Activated T-cell treated with anti-CD3 and anti-CD28 coated beads, Interleukin-2, amount 50 U/mL, for 24 hours (primary cell): ENCODE data around the gene RIN3.

ENCODE experiments used
- DNase-seq: peaks from one replicate; pipeline ENCODE4 v3.0.0-alpha.2; 2020
- H3K27ac Mint-ChIP-seq: 2 replicates; pipeline ENCODE4 v1.8.0; 2020; ENCODE audit warnings: mild to moderate bottlenecking, mixed read lengths
- H3K27me3 Mint-ChIP-seq: 2 replicates; pipeline ENCODE4 v1.8.0; 2020; ENCODE audit warnings: mixed read lengths
- H3K36me3 Mint-ChIP-seq: 2 replicates; pipeline ENCODE4 v1.8.0; 2020; ENCODE audit warnings: low read depth, mixed read lengths
- H3K4me1 Mint-ChIP-seq: 2 replicates; pipeline ENCODE4 v1.8.0; 2020; ENCODE audit warnings: low read depth, mixed read lengths
- H3K4me3 Mint-ChIP-seq: 2 replicates; pipeline ENCODE4 v1.8.0; 2020; ENCODE audit warnings: mild to moderate bottlenecking, moderate library complexity, mixed read lengths
- H3K9me3 Mint-ChIP-seq: 2 replicates; pipeline ENCODE4 v1.8.0; 2020; ENCODE audit warnings: mixed read lengths

Gene RIN3

DNA sequence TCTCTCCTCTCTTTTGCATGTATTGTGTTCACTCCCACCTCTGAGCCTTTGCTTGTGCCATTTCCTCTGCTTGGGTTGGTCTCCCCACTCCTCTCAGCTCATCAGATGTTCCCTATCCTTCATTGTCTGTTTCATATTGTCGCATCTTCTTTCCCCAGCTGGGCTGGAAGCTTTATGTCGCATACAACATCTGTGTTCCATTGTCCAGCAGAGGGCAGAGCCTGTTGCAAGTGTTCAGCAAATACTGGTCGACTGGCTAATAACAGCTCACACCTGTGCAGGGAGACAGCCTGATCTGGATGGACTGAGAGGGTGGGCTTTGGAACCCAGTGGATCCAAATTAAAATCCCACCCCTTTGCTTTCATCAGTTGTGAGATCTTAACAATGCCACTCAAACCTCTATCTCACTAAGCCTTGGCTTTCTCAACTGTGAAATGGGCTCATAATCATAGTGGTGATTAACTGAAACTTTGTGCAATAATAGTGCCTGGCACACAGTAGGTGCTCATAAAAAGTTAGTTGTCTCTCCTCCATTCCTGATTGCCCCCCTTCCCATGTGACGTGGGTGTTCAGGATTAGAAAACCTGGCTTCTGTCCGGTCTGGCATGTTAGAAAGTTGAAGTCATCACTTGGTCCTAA, 75.8 kb downstream of the RIN3 start:
- no peak overlapping the region for H3K27ac Mint-ChIP-seq
- peaks cover 72% of the 10 kb centered on the region for H3K4me1 Mint-ChIP-seq
- no peak overlapping the region for H3K4me3 Mint-ChIP-seq
- H3K27me3 Mint-ChIP-seq, result peaks cover 2% of the 10 kb centered on the region
- peak; percentile 22 for DNase-seq
- H3K36me3 Mint-ChIP-seq, result peaks cover 30% of the 10 kb centered on the region
- no peaks in the 10 kb centered on the region for H3K9me3 Mint-ChIP-seq

- no peak overlapping the region for H3K27ac Mint-ChIP-seq
- H3K9me3 Mint-ChIP-seq, result no peaks in the 10 kb centered on the region
- H3K4me3 Mint-ChIP-seq, result no peak overlapping the region
- peaks cover under 1% of the 10 kb centered on the region for H3K27me3 Mint-ChIP-seq
- peaks cover 66% of the 10 kb centered on the region for H3K4me1 Mint-ChIP-seq
- DNase-seq, result no peak
- H3K36me3 Mint-ChIP-seq, result peaks cover 24% of the 10 kb centered on the region
These were observed 76.6 kb downstream of the RIN3 start for GRCh38 chr14:92590176-92590575.

DNA sequence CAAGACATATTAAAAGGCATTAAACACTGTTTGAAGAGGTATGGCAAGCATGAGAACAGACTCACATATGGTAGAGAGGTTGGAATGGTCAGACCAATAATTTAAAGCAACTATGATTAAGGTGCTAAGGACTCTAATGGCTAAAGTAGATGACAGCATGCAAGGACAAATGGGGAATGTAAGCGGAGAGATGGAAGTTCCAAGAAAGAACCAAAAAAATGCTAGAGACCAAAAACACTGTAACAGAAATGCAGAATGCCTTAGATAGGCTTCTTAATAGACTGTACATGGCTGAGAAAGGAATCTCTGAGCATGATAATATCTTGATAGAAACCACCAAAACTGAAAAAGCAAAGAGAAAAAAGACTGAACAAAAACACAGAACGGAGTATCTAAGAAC, 77.4 kb downstream of the RIN3 start:
- Mint-ChIP-seq H3K27ac (no peak overlapping the region), H3K4me3 (no peak overlapping the region), H3K36me3 (peaks cover 23% of the 10 kb centered on the region), H3K9me3 (no peaks in the 10 kb centered on the region), H3K27me3 (no peaks in the 10 kb centered on the region), H3K4me1 (peaks cover 58% of the 10 kb centered on the region)
- no peak for DNase-seq

DNA sequence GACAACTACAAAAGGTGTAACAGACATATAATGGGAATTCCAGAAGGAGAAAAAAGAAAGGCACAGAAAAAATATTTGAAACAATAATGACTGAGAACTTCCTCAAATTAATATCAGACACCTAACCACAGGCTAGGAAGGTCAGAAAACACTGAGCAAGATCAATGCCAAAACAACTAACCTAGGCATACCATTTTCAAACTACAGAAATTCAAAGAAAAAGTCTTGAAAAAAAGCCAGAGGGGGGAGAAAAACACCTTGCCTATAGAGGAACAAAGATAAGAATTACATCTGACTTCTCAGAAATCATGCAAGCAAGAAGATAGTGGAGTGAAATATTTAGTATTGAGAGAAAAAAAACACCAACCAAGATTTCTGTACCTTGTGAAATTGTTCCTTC, 77.8 kb downstream of the RIN3 start:
- Mint-ChIP-seq H3K27me3 (no peaks in the 10 kb centered on the region), H3K27ac (no peak overlapping the region)

DNA sequence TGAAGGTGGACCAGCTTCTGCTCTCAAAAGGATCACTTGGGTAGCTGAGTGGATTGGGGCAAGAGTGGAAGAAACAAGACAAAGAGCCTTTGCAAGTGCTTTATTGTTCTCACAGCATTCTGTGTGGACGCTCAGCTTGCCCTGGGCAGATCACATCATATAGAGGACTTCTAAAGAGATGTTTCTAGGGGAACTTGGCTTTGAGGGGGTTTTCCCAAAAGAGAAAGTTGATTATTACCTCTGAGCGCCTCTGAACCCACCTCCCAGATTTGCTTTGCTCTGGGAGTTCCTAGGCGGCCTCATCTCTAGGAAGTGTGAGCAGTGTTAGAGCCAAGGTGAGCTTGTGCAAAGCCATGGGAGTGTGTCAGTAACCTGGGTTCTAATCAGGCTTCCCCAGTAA, 81.7 kb downstream of the RIN3 start:
- Mint-ChIP-seq H3K27me3 (no peaks in the 10 kb centered on the region), H3K36me3 (peaks cover 17% of the 10 kb centered on the region), H3K27ac (no peak overlapping the region), H3K4me3 (no peak overlapping the region), H3K9me3 (no peaks in the 10 kb centered on the region), H3K4me1 (peaks cover 30% of the 10 kb centered on the region)
- no peak for DNase-seq

More for the DNA sequence above, 77.8 kb downstream of the RIN3 start:
- Mint-ChIP-seq H3K9me3 (no peaks in the 10 kb centered on the region), H3K4me3 (no peak overlapping the region), H3K36me3 (peaks cover 23% of the 10 kb centered on the region), H3K4me1 (peaks cover 54% of the 10 kb centered on the region)
- no peak for DNase-seq

DNA sequence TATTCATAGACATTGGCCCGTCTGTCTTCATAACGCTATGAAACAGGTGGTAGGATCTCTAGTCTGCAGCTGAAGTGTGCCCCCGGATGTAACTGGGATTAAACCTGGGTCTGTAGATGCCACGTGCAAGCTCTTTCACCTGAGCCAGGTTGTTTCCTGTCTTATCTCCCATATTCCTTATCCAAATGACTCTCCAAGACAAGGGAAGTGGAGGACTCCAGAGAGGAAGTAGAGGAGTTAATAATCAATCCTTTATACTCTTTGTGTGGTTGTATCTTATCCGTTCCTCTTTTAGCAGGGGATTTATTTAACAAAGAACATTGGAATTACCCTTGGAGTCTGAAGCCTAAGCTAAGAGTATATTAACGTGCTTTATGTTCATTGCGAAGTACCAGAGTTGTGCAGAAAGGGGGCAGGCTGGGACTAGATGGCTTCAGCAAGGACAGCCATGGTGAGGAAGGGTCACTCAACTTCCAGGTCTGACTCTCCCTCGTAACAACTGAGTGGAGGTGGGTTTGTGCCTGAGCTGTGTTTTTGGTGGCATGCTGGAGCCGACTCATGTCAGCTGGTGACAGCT, 82.8 kb downstream of the RIN3 start:
- no peaks in the 10 kb centered on the region for H3K9me3 Mint-ChIP-seq
- no peak for DNase-seq
- no peaks in the 10 kb centered on the region for H3K27me3 Mint-ChIP-seq
- H3K4me3 Mint-ChIP-seq, result no peak overlapping the region
- H3K4me1 Mint-ChIP-seq, result peaks cover 24% of the 10 kb centered on the region
- no peak overlapping the region for H3K27ac Mint-ChIP-seq
- H3K36me3 Mint-ChIP-seq, result peaks cover 8% of the 10 kb centered on the region

- Mint-ChIP-seq H3K27ac (no peak overlapping the region), H3K4me3 (no peak overlapping the region), H3K9me3 (no peaks in the 10 kb centered on the region), H3K36me3 (peaks cover 3% of the 10 kb centered on the region), H3K27me3 (no peaks in the 10 kb centered on the region), H3K4me1 (peaks cover 24% of the 10 kb centered on the region)
- no peak for DNase-seq
These were observed 84.6 kb downstream of the RIN3 start for GRCh38 chr14:92597906-92598905.

- peaks cover 31% of the 10 kb centered on the region for H3K4me1 Mint-ChIP-seq
- peaks cover 3% of the 10 kb centered on the region for H3K36me3 Mint-ChIP-seq
- no peak overlapping the region for H3K27ac Mint-ChIP-seq
- H3K9me3 Mint-ChIP-seq, result no peaks in the 10 kb centered on the region
- no peak overlapping the region for H3K4me3 Mint-ChIP-seq
- no peak for DNase-seq
- no peaks in the 10 kb centered on the region for H3K27me3 Mint-ChIP-seq
These were observed 86.2 kb downstream of the RIN3 start for GRCh38 chr14:92599811-92600210.

GRCh38 chr14:92600318-92601053, 86.9 kb downstream of the RIN3 start:
- H3K36me3 Mint-ChIP-seq, result peaks cover 3% of the 10 kb centered on the region
- H3K4me1 Mint-ChIP-seq, result peaks cover 30% of the 10 kb centered on the region
- DNase-seq, result no peak

GRCh38 chr14:92601131-92601710, 87.6 kb downstream of the RIN3 start:
- H3K9me3 Mint-ChIP-seq, result no peaks in the 10 kb centered on the region
- H3K36me3 Mint-ChIP-seq, result peaks cover 3% of the 10 kb centered on the region
- no peak overlapping the region for H3K27ac Mint-ChIP-seq
- no peak overlapping the region for H3K4me3 Mint-ChIP-seq
- peaks cover 30% of the 10 kb centered on the region for H3K4me1 Mint-ChIP-seq
- no peak for DNase-seq
- H3K27me3 Mint-ChIP-seq, result no peaks in the 10 kb centered on the region

More at GRCh38 chr14:92600318-92601053, 86.9 kb downstream of the RIN3 start:
- no peak overlapping the region for H3K27ac Mint-ChIP-seq
- H3K27me3 Mint-ChIP-seq, result no peaks in the 10 kb centered on the region
- no peak overlapping the region for H3K4me3 Mint-ChIP-seq
- H3K9me3 Mint-ChIP-seq, result no peaks in the 10 kb centered on the region

DNA sequence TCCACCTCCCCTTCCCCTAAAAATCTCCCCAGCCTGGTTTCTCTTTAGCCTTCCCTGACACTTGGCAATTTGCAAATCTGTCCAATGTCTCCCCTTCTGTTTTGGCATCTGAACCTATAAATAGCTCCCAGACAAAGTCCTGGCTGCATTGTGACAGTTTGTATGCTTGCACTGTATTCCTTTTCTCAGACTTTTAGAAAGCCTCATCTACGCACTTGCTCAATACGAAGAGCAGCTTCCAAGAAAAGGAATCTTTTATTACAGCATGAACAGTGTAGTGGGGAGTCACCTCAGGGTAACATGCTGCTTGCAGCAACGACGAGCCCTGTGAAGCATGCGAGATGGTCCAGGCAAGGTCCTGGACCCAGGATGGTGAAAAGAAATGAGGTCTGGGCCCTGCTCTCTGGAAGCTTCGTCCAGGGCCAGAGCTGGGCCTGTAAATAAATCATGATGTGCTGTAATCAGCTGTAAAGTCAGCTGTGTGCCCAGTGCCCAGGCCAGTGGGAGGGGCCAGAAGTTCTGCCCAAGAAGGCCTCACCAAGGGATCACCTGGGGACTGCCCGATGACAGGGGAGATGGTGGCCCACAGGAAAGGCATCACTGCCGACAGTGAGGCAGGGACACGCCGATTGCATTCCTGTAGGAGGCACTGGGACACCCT, 88.3 kb downstream of the RIN3 start:
- H3K9me3 Mint-ChIP-seq, result peaks cover 3% of the 10 kb centered on the region
- peaks cover 3% of the 10 kb centered on the region for H3K36me3 Mint-ChIP-seq
- H3K4me3 Mint-ChIP-seq, result no peak overlapping the region
- DNase-seq, result no peak
- H3K4me1 Mint-ChIP-seq, result peaks cover 30% of the 10 kb centered on the region
- H3K27me3 Mint-ChIP-seq, result no peaks in the 10 kb centered on the region
- no peak overlapping the region for H3K27ac Mint-ChIP-seq

DNA sequence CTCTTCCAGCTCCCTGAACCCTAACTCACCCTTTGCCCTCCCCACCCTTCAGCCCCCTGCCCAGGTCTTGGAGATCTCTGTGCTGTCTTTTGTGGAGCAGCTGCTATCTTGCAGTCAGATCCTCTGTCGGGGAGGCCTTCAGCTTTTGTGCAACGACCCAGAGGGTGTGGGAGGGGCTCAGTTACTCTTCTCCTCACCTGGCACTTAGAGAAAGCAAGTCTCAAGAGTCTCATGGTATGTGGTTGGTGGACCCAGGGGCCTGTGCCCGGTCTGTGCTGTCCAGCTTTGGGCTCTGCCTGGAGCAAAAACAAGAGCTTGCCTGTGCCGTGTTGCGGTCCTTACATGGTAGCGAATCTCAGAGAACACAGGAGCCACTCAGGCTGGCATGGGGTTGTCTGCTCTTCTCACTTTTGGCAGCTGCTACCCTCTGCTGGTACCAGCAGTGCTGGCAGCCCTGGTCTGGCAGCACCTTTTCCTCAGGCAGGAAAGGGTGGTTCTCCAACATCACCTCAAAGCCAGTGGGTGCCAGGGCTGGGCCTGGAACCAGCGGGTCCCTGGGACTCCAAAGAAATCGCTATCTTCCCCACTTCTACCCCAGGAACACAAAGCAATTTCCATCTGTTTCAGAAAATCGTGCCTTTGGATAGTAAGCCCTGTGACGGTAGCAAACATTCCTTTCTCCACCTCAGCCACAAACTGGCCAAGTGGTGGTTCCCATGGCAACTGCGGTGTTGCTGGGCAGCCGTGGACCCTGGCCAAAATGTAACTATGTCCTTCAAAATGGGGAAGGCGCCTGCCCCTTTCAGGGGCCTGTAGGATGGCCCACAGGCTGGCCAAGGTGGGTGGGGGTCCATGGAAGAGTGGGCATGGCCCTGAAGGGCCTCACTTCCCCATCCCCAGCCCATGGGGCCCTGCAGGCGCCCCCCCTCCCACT, 90.0 kb downstream of the RIN3 start:
- Mint-ChIP-seq H3K27me3 (no peaks in the 10 kb centered on the region), H3K4me3 (no peak overlapping the region), H3K4me1 (peaks cover 31% of the 10 kb centered on the region), H3K9me3 (peaks cover 6% of the 10 kb centered on the region), H3K27ac (no peak overlapping the region), H3K36me3 (peaks cover 2% of the 10 kb centered on the region)
- peak; percentile 60 for DNase-seq
